Lung (tissue), 12 donors: ENCODE data around the gene FCER1G. TPM values are rescaled to one million over a fixed set of nuclear protein-coding genes. Genes with fewer than 3 reads are reported as not detected.

Source experiments
- ATAC-seq: fragments of 200-7000 bp; cut with Tn5 transposase; one replicate; pipeline ENCODE4 v1.9.1; 2020; ENCODE audit warnings: moderate number of reproducible peaks; ENCODE audit not compliant: insufficient read depth, low FRiP score
- DNase-seq, 3 donors: peaks; one replicate each; pipeline ENCODE4 v3.0.0-alpha.2; 2013 to 2017
- H3K27ac ChIP-seq, 2 donors: one replicate each; pipeline ENCODE4 v1.5.1; 2013; ENCODE audit warnings: mild to moderate bottlenecking in 2 of 2, moderate library complexity in 2 of 2, control low read depth in 1 of 2, inconsistent platforms in 1 of 2, low read depth in 1 of 2, low read length in 1 of 2
- H3K27me3 ChIP-seq, 3 donors: one replicate each; pipeline ENCODE4 v1.5.1; 2013; ENCODE audit warnings: low read length in 2 of 3; ENCODE audit not compliant: control insufficient read depth in 3 of 3, insufficient read depth in 3 of 3
- H3K36me3 ChIP-seq, 4 donors: one replicate each; pipeline ENCODE4 v1.5.1; 2013; ENCODE audit warnings: low read length in 4 of 4, mild to moderate bottlenecking in 1 of 4, moderate library complexity in 1 of 4; ENCODE audit not compliant: control insufficient read depth in 4 of 4, insufficient read depth in 4 of 4
- H3K4me1 ChIP-seq, 5 donors: one replicate each; pipeline ENCODE4 v1.5.1; 2013; ENCODE audit warnings: low read length in 5 of 5, mild to moderate bottlenecking in 2 of 5, moderate library complexity in 1 of 5; ENCODE audit not compliant: control insufficient read depth in 5 of 5, insufficient read depth in 5 of 5
- H3K4me3 ChIP-seq: one replicate; pipeline ENCODE4 v1.5.1; 2013; ENCODE audit warnings: mild to moderate bottlenecking, control low read depth, moderate library complexity
- H3K9ac ChIP-seq, 2 donors: one replicate each; pipeline ENCODE4 v1.5.1; 2013; ENCODE audit warnings: low read length in 2 of 2, control low read depth in 1 of 2; ENCODE audit not compliant: insufficient read depth in 1 of 2
- H3K9me3 ChIP-seq, 4 donors: one replicate each; pipeline ENCODE4 v1.5.1; 2013; ENCODE audit warnings: low read length in 3 of 4, mild to moderate bottlenecking in 1 of 4, moderate library complexity in 1 of 4; ENCODE audit not compliant: control insufficient read depth in 4 of 4, insufficient read depth in 3 of 4
- WGBS, 2 donors: extraction: QIAGEN DNeasy Blood & Tissue Kit; methylation state at CpG; one replicate each; pipeline ENCODE4 v1.1.7; 2013; 5-methylcytosine and 5-hydroxymethylcytosine counted together
- polyA plus RNA-seq, 2 donors: library from polyadenylated mRNA; stranded (reverse); fragments of 200-250 nt; gene quantifications; one replicate each; pipeline ENCODE4 v1.2.1, GENCODE V29; 2013
- total RNA-seq, 2 donors: library from RNA; depleted of rRNA in 1 of 2; stranded (reverse); fragments of >200 nt in 1 of 2; gene quantifications; one replicate each; pipeline ENCODE4 v1.2.1, GENCODE V29; 2014 to 2021
- TF ChIP-seq, protein P1 (sequence below): IDR thresholded peaks from 2 replicates; pipeline ENCODE4 v1.5.1; 2012; ENCODE audit warnings: mild to moderate bottlenecking; ENCODE audit errors: control extremely low read depth, extremely low read depth
- donor health status: control.
- donor health status: control.
- donor health status: Bipolar disorder and iron deficiency.
- donor health status: healthy.
- donor health status: DM: yes; HTN: yes; CAD: no.

FCER1G gene
- total and polyA plus RNA-seq, 4 donors: 41.6 to 1,998 (median 222) TPM

DNA sequence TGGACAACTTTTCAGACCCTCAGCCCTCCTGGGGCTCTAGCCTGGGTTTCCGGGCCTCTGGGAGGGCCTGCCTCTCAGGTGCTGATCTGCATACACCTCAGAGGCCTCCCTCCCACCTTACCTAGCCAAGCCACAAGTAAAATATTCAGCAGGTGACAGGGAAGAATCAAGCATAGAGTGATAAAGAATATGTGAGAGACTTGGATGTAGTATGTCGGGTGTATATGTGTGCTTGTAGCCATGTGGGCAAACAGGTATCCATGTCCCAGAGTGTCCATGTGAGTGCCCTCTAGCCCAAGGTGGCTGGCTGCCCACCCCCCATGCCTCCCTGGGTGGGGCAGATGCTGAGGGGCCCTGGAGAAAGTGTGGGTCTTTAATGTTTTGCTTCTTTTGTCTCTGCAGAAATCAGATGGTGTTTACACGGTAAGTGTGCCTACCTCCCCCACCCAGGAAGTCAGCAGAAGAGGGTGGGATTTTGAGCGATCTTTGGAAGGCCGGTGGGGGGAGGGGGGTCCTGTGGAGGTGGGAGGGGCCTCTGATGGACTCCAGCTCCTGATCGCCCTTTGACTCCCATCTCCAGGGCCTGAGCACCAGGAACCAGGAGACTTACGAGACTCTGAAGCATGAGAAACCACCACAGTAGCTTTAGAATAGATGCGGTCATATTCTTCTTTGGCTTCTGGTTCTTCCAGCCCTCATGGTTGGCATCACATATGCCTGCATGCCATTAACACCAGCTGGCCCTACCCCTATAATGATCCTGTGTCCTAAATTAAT, 3.4 kb downstream of the FCER1G start:
- H3K36me3 ChIP-seq: peaks cover 4 to 8% (median 5%) of the 10 kb centered on the region in 4 donors
- H3K4me3 ChIP-seq: no peak overlapping the region
- DNase-seq (no peak), ATAC-seq (no peak)
- H3K27ac ChIP-seq: no peak overlapping the region
- TF ChIP-seq, protein P1, sequence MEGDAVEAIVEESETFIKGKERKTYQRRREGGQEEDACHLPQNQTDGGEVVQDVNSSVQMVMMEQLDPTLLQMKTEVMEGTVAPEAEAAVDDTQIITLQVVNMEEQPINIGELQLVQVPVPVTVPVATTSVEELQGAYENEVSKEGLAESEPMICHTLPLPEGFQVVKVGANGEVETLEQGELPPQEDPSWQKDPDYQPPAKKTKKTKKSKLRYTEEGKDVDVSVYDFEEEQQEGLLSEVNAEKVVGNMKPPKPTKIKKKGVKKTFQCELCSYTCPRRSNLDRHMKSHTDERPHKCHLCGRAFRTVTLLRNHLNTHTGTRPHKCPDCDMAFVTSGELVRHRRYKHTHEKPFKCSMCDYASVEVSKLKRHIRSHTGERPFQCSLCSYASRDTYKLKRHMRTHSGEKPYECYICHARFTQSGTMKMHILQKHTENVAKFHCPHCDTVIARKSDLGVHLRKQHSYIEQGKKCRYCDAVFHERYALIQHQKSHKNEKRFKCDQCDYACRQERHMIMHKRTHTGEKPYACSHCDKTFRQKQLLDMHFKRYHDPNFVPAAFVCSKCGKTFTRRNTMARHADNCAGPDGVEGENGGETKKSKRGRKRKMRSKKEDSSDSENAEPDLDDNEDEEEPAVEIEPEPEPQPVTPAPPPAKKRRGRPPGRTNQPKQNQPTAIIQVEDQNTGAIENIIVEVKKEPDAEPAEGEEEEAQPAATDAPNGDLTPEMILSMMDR: no peak
- no peaks in the 10 kb centered on the region for H3K27me3 ChIP-seq
- no peak overlapping the region for H3K9ac ChIP-seq
- WGBS, 2 donors: 70 to 86% methylated on average over 8 of the region's 8 CpGs
- peaks cover 0 to 3% (median 0%) of the 10 kb centered on the region in 5 donors for H3K4me1 ChIP-seq
- H3K9me3 ChIP-seq: no peaks in the 10 kb centered on the region

DNA sequence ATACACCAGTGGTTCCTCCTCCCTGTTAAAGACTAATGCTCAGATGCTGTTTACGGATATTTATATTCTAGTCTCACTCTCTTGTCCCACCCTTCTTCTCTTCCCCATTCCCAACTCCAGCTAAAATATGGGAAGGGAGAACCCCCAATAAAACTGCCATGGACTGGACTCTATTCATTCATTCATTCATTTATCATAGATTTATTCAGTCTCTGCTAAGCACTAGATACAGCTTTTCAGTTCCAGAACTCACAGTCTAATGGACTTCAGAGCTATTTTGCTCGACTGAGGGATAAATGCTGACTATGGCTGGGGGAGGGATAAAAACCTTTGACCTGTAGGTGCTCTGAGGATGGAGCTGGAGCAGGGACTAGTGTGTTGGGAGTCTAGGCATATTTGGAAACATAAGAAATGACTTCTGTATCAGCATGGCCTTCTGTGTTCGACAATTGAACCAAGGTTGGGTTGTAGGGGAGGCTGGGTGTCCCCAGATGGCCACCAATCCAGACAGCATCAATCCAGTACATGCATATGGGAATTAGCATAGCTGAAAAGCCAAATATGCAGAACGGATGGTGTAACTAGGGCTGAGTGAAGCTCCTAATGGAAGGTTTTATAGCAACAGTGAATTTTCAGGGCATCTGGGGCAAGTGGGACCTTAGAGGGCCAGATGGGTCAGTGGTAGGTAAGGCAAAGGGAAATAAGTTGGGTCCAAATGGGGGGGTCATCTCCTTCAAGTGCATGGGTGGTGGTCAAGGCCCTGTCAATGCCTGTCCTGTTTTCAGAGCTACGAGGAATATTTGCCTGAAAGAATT, 4.2 kb downstream of the FCER1G start:
- H3K36me3 ChIP-seq: peaks cover 0 to 2% (median under 1%) of the 10 kb centered on the region in 4 donors
- ATAC-seq (no peak), DNase-seq (no peak)
- TF ChIP-seq, protein P1: no peak
- no peak overlapping the region for H3K9ac ChIP-seq
- H3K27ac ChIP-seq: no peak overlapping the region
- peaks cover 0 to 3% (median 0%) of the 10 kb centered on the region in 5 donors for H3K4me1 ChIP-seq
- H3K9me3 ChIP-seq: no peaks in the 10 kb centered on the region
- H3K4me3 ChIP-seq: no peak overlapping the region
- WGBS, 2 donors: 88 to 92% methylated on average over 5 of the region's 5 CpGs
- H3K27me3 ChIP-seq: no peaks in the 10 kb centered on the region

DNA sequence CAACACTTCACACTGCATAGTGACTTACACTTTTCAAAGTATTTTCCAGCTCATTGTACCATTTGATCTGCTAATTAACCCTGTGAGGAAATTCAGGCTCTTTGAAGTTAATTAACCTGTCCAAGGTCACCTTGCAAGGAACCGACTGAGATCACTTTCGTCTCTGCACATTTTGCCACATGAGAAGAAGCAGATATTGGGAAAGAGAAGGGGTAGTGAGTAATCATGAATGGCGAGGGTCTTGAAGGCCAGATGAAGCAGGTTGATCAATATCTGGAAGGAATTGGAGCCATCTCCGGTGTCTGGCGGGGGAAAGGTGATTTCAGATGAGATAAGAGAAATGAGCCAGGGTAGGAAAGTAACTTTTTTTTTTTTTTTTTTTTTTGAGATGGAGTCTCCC, 4.9 kb downstream of the FCER1G start:
- Histone ChIP-seq H3K36me3 (no peaks in the 10 kb centered on the region), H3K4me3 (no peak overlapping the region), H3K27me3 (no peaks in the 10 kb centered on the region), H3K27ac (no peak overlapping the region), H3K9ac (no peak overlapping the region), H3K4me1 (peaks cover 0 to 3% (median 0%) of the 10 kb centered on the region in 5 donors), H3K9me3 (no peaks in the 10 kb centered on the region)
- TF ChIP-seq, protein P1: no peak
- 84 to 86% methylated on average over 5 of the region's 5 CpGs for WGBS, 2 donors
- DNase-seq (no peak), ATAC-seq (no peak)
